Testis (tissue), 2 donors: ENCODE results near the gene NTF3.

Experiments
- POLR2A ChIP-seq: fragments of 450-650 bp; IDR thresholded peaks from one replicate; pipeline ENCODE4 v1.6.1; 2017; ENCODE audit warnings: antibody characterized with exemption, mild to moderate bottlenecking, moderate library complexity
- TF ChIP-seq, protein P1 (sequence below), 3 experiments: fragments of 450-650 bp in 2 of 3; fragments of 200-600 bp in 1 of 3; sonication (generic) in 1 of 3; IDR thresholded peaks; one replicate each; pipeline ENCODE4 v1.5.1; 2016 to 2019; ENCODE audit warnings: antibody characterized with exemption in 3 of 3, mild to moderate bottlenecking in 2 of 3, moderate library complexity in 1 of 3

DNA sequence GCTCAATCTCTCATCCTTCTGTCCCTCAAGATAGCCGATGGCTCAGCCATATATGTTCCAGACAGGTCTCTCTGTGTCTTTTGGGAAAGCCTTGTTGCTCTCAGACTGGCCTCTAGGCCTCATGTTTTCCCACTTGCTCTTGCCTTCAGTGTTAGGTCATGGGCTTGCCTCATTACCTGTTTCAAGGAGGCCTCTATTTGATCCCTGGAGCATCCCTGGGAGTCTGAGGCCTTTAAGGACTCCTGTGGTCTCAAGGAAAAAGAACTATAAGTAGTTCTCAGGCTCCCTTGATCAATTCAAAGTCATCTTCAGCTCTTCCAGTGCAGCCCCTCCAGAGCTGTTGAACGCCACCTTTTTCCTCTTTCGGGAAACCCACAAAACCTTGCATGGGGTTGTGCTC, 47.9 kb downstream of the NTF3 start:
- TF ChIP-seq, protein P1, sequence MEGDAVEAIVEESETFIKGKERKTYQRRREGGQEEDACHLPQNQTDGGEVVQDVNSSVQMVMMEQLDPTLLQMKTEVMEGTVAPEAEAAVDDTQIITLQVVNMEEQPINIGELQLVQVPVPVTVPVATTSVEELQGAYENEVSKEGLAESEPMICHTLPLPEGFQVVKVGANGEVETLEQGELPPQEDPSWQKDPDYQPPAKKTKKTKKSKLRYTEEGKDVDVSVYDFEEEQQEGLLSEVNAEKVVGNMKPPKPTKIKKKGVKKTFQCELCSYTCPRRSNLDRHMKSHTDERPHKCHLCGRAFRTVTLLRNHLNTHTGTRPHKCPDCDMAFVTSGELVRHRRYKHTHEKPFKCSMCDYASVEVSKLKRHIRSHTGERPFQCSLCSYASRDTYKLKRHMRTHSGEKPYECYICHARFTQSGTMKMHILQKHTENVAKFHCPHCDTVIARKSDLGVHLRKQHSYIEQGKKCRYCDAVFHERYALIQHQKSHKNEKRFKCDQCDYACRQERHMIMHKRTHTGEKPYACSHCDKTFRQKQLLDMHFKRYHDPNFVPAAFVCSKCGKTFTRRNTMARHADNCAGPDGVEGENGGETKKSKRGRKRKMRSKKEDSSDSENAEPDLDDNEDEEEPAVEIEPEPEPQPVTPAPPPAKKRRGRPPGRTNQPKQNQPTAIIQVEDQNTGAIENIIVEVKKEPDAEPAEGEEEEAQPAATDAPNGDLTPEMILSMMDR (IDR thresholded peaks at IDR 0.05) = no peak
- TF ChIP-seq POLR2A = no peak
